T-helper 17 cell (primary cell): Measurements from ENCODE around the gene SLC27A2. TPM values are rescaled to one million over a fixed set of nuclear protein-coding genes. Genes with fewer than 3 reads are reported as not detected.

ENCODE experiments used
- total RNA-seq, 4 donors: library from RNA in 2 of 4; stranded (reverse) in 2 of 4; gene quantifications; one replicate each; pipeline ENCODE4 v1.2.3 and lab custom pipeline; 2022 to 2026

Gene SLC27A2
- total RNA-seq, 2 donors from 2014 or later: 0.30 to 0.42 TPM

Other genes starting within 250 kb of the SLC27A2 start
- gene ATP8B4, start 63.0 kb upstream of the SLC27A2 start, total RNA-seq: 1 to 10 TPM in 1 of 2 donors, under 1 TPM in 1; 0.86 to 1.1 TPM
- 1 to 10 TPM; 3.5 to 8.1 TPM for gene HDC, start 83.5 kb downstream of the SLC27A2 start, total RNA-seq
- gene GABPB1, start 173.0 kb downstream of the SLC27A2 start, total RNA-seq: 10 to 100 TPM; 25.9 to 32.3 TPM
- gene USP8, start 242.2 kb downstream of the SLC27A2 start, total RNA-seq: 10 to 100 TPM; 43.4 to 62.8 TPM